PC-9 (cell line): ENCODE data around the gene BTBD16. TPM values are rescaled to one million over a fixed set of nuclear protein-coding genes. Genes with fewer than 3 reads are reported as not detected.

Experiments used
- BruUV-seq: library from RNA; stranded (reverse); fragments of 400-500 nt; replicated peaks from 2 replicates; lab custom pipeline; 2021; lab: Mats Ljungman, UMichigan
- CTCF ChIA-PET: fragments of 300-600 bp; sonication (Branson Sonifier 250); formaldehyde crosslinking; loops from one replicate; lab custom pipeline; 2022; ENCODE audit warnings: antibody characterized with exemption; lab: Charles Lee
- POLR2A ChIA-PET: fragments of 300-600 bp; sonication (Branson Sonifier 250); formaldehyde crosslinking; loops from one replicate; lab custom pipeline; 2022; ENCODE audit warnings: antibody characterized with exemption; ENCODE audit not compliant: unreplicated experiment; lab: Charles Lee
- DNase-seq, 2 experiments: peaks; one replicate each; pipeline versions ENCODE4 v3.0.0 to v3.0.0-alpha.2; 2015 to 2022; ENCODE audit warnings: mixed read lengths in 1 of 2
- H2AFZ ChIP-seq: fragments of 200-600 bp; sonication (generic); 2 replicates; pipeline ENCODE4 v1.8.1; 2017; ENCODE audit warnings: antibody characterized with exemption
- H3F3A ChIP-seq: fragments of 200-600 bp; sonication (generic); 2 replicates; pipeline ENCODE4 v1.8.1; 2017; ENCODE audit warnings: antibody characterized with exemption, mild to moderate bottlenecking, low read depth; ENCODE audit not compliant: insufficient read depth
- H3K27ac ChIP-seq: fragments of 200-600 bp; sonication (generic); 2 replicates; pipeline ENCODE4 v1.6.1; 2016; ENCODE audit warnings: mixed run types
- H3K27me3 ChIP-seq: fragments of 200-600 bp; sonication (generic); 2 replicates; pipeline ENCODE4 v1.6.1; 2016; ENCODE audit warnings: low read depth, mixed run types; ENCODE audit not compliant: insufficient read depth
- H3K36me3 ChIP-seq: fragments of 200-600 bp; sonication (generic); 2 replicates; pipeline ENCODE4 v1.6.1; 2016; ENCODE audit warnings: low read depth, mixed run types
- H3K4me1 ChIP-seq: fragments of 200-600 bp; sonication (generic); replicated peaks from 2 replicates; pipeline ENCODE4 v1.6.1; 2016; ENCODE audit warnings: mixed run types; ENCODE audit not compliant: insufficient read depth
- H3K4me2 ChIP-seq: fragments of 200-600 bp; sonication (generic); 2 replicates; pipeline ENCODE4 v1.6.1; 2017; ENCODE audit warnings: mixed run types
- H3K4me3 ChIP-seq: fragments of 200-600 bp; sonication (generic); 2 replicates; pipeline ENCODE4 v1.6.1; 2016; ENCODE audit warnings: mixed run types
- H3K79me2 ChIP-seq: fragments of 200-600 bp; sonication (generic); 2 replicates; pipeline ENCODE4 v1.6.1; 2017; ENCODE audit warnings: low read depth, mixed run types
- H3K9me2 ChIP-seq: fragments of 200-600 bp; sonication (generic); 2 replicates; pipeline ENCODE4 v1.8.1; 2017; ENCODE audit warnings: mild to moderate bottlenecking; ENCODE audit not compliant: insufficient read depth
- H3K9me3 ChIP-seq: fragments of 200-600 bp; sonication (generic); 2 replicates; pipeline ENCODE4 v1.8.1; 2016; ENCODE audit warnings: low read depth; ENCODE audit not compliant: insufficient read depth
- H4K20me1 ChIP-seq: fragments of 200-600 bp; sonication (generic); 2 replicates; pipeline ENCODE4 v1.8.1; 2017; ENCODE audit not compliant: insufficient read depth
- CTCF ChIP-seq: fragments of 200-600 bp; sonication (generic); conservative IDR thresholded peaks from 2 replicates; pipeline ENCODE4 v1.6.1; 2017; ENCODE audit warnings: mixed run types, antibody characterized with exemption, mild to moderate bottlenecking, moderate library complexity
- EZH2 ChIP-seq: fragments of 200-600 bp; sonication (generic); IDR thresholded peaks from 2 replicates; pipeline ENCODE4 v1.8.0; 2017; ENCODE audit warnings: antibody characterized with exemption, low read depth
- intact Hi-C: fragments of 100-400 bp; cut with micrococcal nuclease; formaldehyde crosslinking; loops from one replicate; pipeline ENCODE4 v1.10.0; 2022; ENCODE audit not compliant: unreplicated experiment
- total RNA-seq: library from RNA; stranded (reverse); gene quantifications from 2 replicates; pipeline ENCODE4 v1.2.3, GENCODE V29; 2021

Gene BTBD16
- total RNA-seq, 1 experiment from 2014 or later = 0.37 TPM

- Histone ChIP-seq H3K27ac (no peak overlapping the region), H3F3A (no peaks in the 10 kb centered on the region), H3K27me3 (no peaks in the 10 kb centered on the region), H3K9me2 (no peaks in the 10 kb centered on the region), H3K36me3 (no peaks in the 10 kb centered on the region), H3K79me2 (no peaks in the 10 kb centered on the region), H3K4me1 (peaks cover 20% of the 10 kb centered on the region), H3K4me2 (no peak overlapping the region), H2AFZ (no peak overlapping the region), H4K20me1 (no peaks in the 10 kb centered on the region), H3K9me3 (no peaks in the 10 kb centered on the region), H3K4me3 (no peak overlapping the region)
- CTCF ChIA-PET = no interaction called here
- DNase-seq = no peak
- BruUV-seq = no TSS peak
- TF ChIP-seq CTCF = no peak
- TF ChIP-seq EZH2 = no peak
- intact Hi-C loops = no loop called here
- POLR2A ChIA-PET = no interaction called here
Measured at GRCh38 chr10:122348512-122348911, 77.4 kb downstream of the BTBD16 start.

- Histone ChIP-seq H3K27ac (no peak overlapping the region), H3K4me3 (no peak overlapping the region), H2AFZ (no peak overlapping the region), H3K4me1 (peaks cover 20% of the 10 kb centered on the region), H3K79me2 (no peaks in the 10 kb centered on the region), H4K20me1 (no peaks in the 10 kb centered on the region), H3K9me2 (no peaks in the 10 kb centered on the region), H3K4me2 (no peak overlapping the region), H3K9me3 (no peaks in the 10 kb centered on the region), H3F3A (no peaks in the 10 kb centered on the region), H3K27me3 (no peaks in the 10 kb centered on the region), H3K36me3 (no peaks in the 10 kb centered on the region)
- BruUV-seq = no TSS peak
- intact Hi-C loops = no loop called here
- no peak for DNase-seq
- TF ChIP-seq CTCF (no peak), EZH2 (no peak)
- POLR2A ChIA-PET = no interaction called here
- CTCF ChIA-PET = no interaction called here
Measured at GRCh38 chr10:122348935-122349361, 77.9 kb downstream of the BTBD16 start.

- Histone ChIP-seq H3F3A (no peaks in the 10 kb centered on the region), H3K36me3 (no peaks in the 10 kb centered on the region), H3K27ac (no peak overlapping the region), H3K79me2 (no peaks in the 10 kb centered on the region), H3K4me3 (no peak overlapping the region), H3K9me2 (no peaks in the 10 kb centered on the region), H3K4me1 (peaks cover 13% of the 10 kb centered on the region), H2AFZ (no peak overlapping the region), H3K27me3 (no peaks in the 10 kb centered on the region), H4K20me1 (no peaks in the 10 kb centered on the region), H3K9me3 (no peaks in the 10 kb centered on the region), H3K4me2 (no peak overlapping the region)
- POLR2A ChIA-PET = no interaction called here
- intact Hi-C loops = no loop called here
- BruUV-seq = no TSS peak
- TF ChIP-seq EZH2 (no peak), CTCF (no peak)
- CTCF ChIA-PET = no interaction called here
- no peak for DNase-seq
Measured at GRCh38 chr10:122349758-122350369, 78.8 kb downstream of the BTBD16 start.
